ENCODE measurements around the gene HOXA4.

HOXA4 gene

GRCh38 chr7:27126596-27127327, 3.8 kb downstream of the HOXA4 start:
- Histone ChIP-seq H3K4me3 (ENCODE audit: insufficient read depth in 1 of 2, low read depth in 1 of 2, low read length in 2 of 2) (no peak overlapping the region), H4K8ac (ENCODE audit: low read length) (no peak overlapping the region), H3K27me3 (ENCODE audit: control insufficient read depth in 1 of 2, insufficient read depth in 1 of 2, low read length in 2 of 2) (no peaks in the 10 kb centered on the region), H2BK5ac (ENCODE audit: low read depth, low read length, poor library complexity, severe bottlenecking) (no peak overlapping the region), H3K18ac (ENCODE audit: low read depth in 1 of 2, low read length in 2 of 2) (no peak overlapping the region), H3K79me1 (replicated peaks; ENCODE audit: low read length, poor library complexity, severe bottlenecking) (no peaks in the 10 kb centered on the region), H2AK5ac (ENCODE audit: low read length, severe bottlenecking) (no peak overlapping the region), H4K91ac (ENCODE audit: low read length) (no peak overlapping the region), H3K27ac (ENCODE audit: low read length, poor library complexity, severe bottlenecking) (no peak overlapping the region), H3K4me2 (ENCODE audit: low read length, poor library complexity, severe bottlenecking) (no peak overlapping the region), H3K14ac (ENCODE audit: low read length in 2 of 2) (no peak overlapping the region), H3K9me3 (ENCODE audit: control insufficient read depth, low read length) (no peaks in the 10 kb centered on the region), H2BK15ac (ENCODE audit: low read depth, poor library complexity, severe bottlenecking) (no peak overlapping the region), H3K9ac (ENCODE audit: low read length) (peak overlapping the region; percentile 9), H3K4me1 (ENCODE audit: control insufficient read depth, insufficient read depth, low read depth, low read length) (peaks cover 21% of the 10 kb centered on the region), H2AFZ (ENCODE audit: low read depth, low read length) (no peak overlapping the region), H3K23ac (ENCODE audit: low read length in 2 of 2) (no peak overlapping the region), H2BK120ac (ENCODE audit: low read depth, low read length) (no peak overlapping the region), H2BK12ac (ENCODE audit: low read length in 2 of 2) (no peak overlapping the region), H3K4ac (ENCODE audit: low read depth in 1 of 2, low read length in 2 of 2) (no peak overlapping the region), H3K36me3 (ENCODE audit: control insufficient read depth in 1 of 2, insufficient read depth in 2 of 2, low read depth in 1 of 2, low read length in 2 of 2) (peaks cover 10 to 41% of the 10 kb centered on the region in 2 experiments)
- no peak for DNase-seq
- 5% methylated on average over 1 of the region's 3 CpGs for WGBS

- no peak overlapping the region for H2BK5ac ChIP-seq (ENCODE audit: low read depth, low read length, poor library complexity, severe bottlenecking)
- H3K4ac ChIP-seq (ENCODE audit: low read depth in 1 of 2, low read length in 2 of 2) = no peak overlapping the region
- no peak overlapping the region for H2BK15ac ChIP-seq (ENCODE audit: low read depth, poor library complexity, severe bottlenecking)
- H3K18ac ChIP-seq (ENCODE audit: low read depth in 1 of 2, low read length in 2 of 2) = no peak overlapping the region
- H3K23ac ChIP-seq (ENCODE audit: low read length in 2 of 2) = no peak overlapping the region
- no peak overlapping the region for H3K4me3 ChIP-seq (ENCODE audit: insufficient read depth in 1 of 2, low read depth in 1 of 2, low read length in 2 of 2)
- no peak overlapping the region for H3K14ac ChIP-seq (ENCODE audit: low read length in 2 of 2)
- WGBS = 27% methylated on average over 4 of the region's 5 CpGs
- no peaks in the 10 kb centered on the region for H3K79me1 ChIP-seq (replicated peaks; ENCODE audit: low read length, poor library complexity, severe bottlenecking)
- no peak overlapping the region for H2BK12ac ChIP-seq (ENCODE audit: low read length in 2 of 2)
- H3K9me3 ChIP-seq (ENCODE audit: control insufficient read depth, low read length) = no peaks in the 10 kb centered on the region
- no peak overlapping the region for H4K91ac ChIP-seq (ENCODE audit: low read length)
- no peak overlapping the region for H2AFZ ChIP-seq (ENCODE audit: low read depth, low read length)
- H4K8ac ChIP-seq (ENCODE audit: low read length) = no peak overlapping the region
- H3K4me2 ChIP-seq (ENCODE audit: low read length, poor library complexity, severe bottlenecking) = no peak overlapping the region
- H3K27me3 ChIP-seq (ENCODE audit: control insufficient read depth in 1 of 2, insufficient read depth in 1 of 2, low read length in 2 of 2) = no peaks in the 10 kb centered on the region
- H2AK5ac ChIP-seq (ENCODE audit: low read length, severe bottlenecking) = no peak overlapping the region
- H3K4me1 ChIP-seq (ENCODE audit: control insufficient read depth, insufficient read depth, low read depth, low read length) = peaks cover 20% of the 10 kb centered on the region
- H2BK120ac ChIP-seq (ENCODE audit: low read depth, low read length) = no peak overlapping the region
- DNase-seq = no peak
- peaks cover 10 to 46% of the 10 kb centered on the region in 2 experiments for H3K36me3 ChIP-seq (ENCODE audit: control insufficient read depth in 1 of 2, insufficient read depth in 2 of 2, low read depth in 1 of 2, low read length in 2 of 2)
- peak overlapping the region; percentile 0 for H3K27ac ChIP-seq (ENCODE audit: low read length, poor library complexity, severe bottlenecking)
- peak overlapping the region; percentile 9 for H3K9ac ChIP-seq (ENCODE audit: low read length)
Measured at GRCh38 chr7:27125986-27126394, 4.6 kb downstream of the HOXA4 start.

GRCh38 chr7:27124902-27125689, 5.5 kb downstream of the HOXA4 start:
- Histone ChIP-seq H3K23ac (ENCODE audit: low read length in 2 of 2) (no peak overlapping the region), H2BK12ac (ENCODE audit: low read length in 2 of 2) (no peak overlapping the region), H3K9me3 (ENCODE audit: control insufficient read depth, low read length) (no peaks in the 10 kb centered on the region), H3K79me1 (replicated peaks; ENCODE audit: low read length, poor library complexity, severe bottlenecking) (no peaks in the 10 kb centered on the region), H2BK120ac (ENCODE audit: low read depth, low read length) (no peak overlapping the region), H3K9ac (ENCODE audit: low read length) (no peak overlapping the region), H3K27me3 (ENCODE audit: control insufficient read depth in 1 of 2, insufficient read depth in 1 of 2, low read length in 2 of 2) (no peaks in the 10 kb centered on the region), H3K4ac (ENCODE audit: low read depth in 1 of 2, low read length in 2 of 2) (no peak overlapping the region), H3K27ac (ENCODE audit: low read length, poor library complexity, severe bottlenecking) (peak overlapping the region; percentile 99), H3K4me2 (ENCODE audit: low read length, poor library complexity, severe bottlenecking) (peak overlapping the region; percentile 86), H2AFZ (ENCODE audit: low read depth, low read length) (no peak overlapping the region), H2BK15ac (ENCODE audit: low read depth, poor library complexity, severe bottlenecking) (no peak overlapping the region), H4K91ac (ENCODE audit: low read length) (no peak overlapping the region), H3K14ac (ENCODE audit: low read length in 2 of 2) (no peak overlapping the region), H3K4me3 (ENCODE audit: insufficient read depth in 1 of 2, low read depth in 1 of 2, low read length in 2 of 2) (no peak overlapping the region), H3K36me3 (ENCODE audit: control insufficient read depth in 1 of 2, insufficient read depth in 2 of 2, low read depth in 1 of 2, low read length in 2 of 2) (peaks cover 10 to 46% of the 10 kb centered on the region in 2 experiments), H2AK5ac (ENCODE audit: low read length, severe bottlenecking) (peak overlapping the region; percentile 31), H4K8ac (ENCODE audit: low read length) (no peak overlapping the region), H3K18ac (ENCODE audit: low read depth in 1 of 2, low read length in 2 of 2) (no peak overlapping the region), H2BK5ac (ENCODE audit: low read depth, low read length, poor library complexity, severe bottlenecking) (peak overlapping the region; percentile 19), H3K4me1 (ENCODE audit: control insufficient read depth, insufficient read depth, low read depth, low read length) (peaks cover 18% of the 10 kb centered on the region)
- WGBS = 72% methylated on average over 7 of the region's 8 CpGs
- DNase-seq = no peak
